HL-60/S4 (cell line): ENCODE data around the gene SLC44A1.

Experiments used
- in situ Hi-C: fragments of 300-500 bp; cut with MboI; formaldehyde crosslinking; loops from 2 replicates; pipeline ENCODE4 v1.14.3; 2022; ENCODE audit warnings: low sequenced_read_pairs

SLC44A1 gene

GRCh38 chr9:105449081-105449480 is 204.6 kb downstream of the SLC44A1 start:
- in situ Hi-C loops = no loop called here

GRCh38 chr9:105452185-105452584 is 207.7 kb downstream of the SLC44A1 start:
- in situ Hi-C loops = loop anchor here (25.0 kb wide), 1 partner anchor 90 kb away; no protein-coding TSS in a partner anchor

GRCh38 chr9:105455836-105456475 is 211.5 kb downstream of the SLC44A1 start:
- in situ Hi-C loops = loop anchor here (25.0 kb wide), 1 partner anchor 94 kb away; no protein-coding TSS in a partner anchor

GRCh38 chr9:105457560-105458294 is 213.3 kb downstream of the SLC44A1 start:
- in situ Hi-C loops = loop anchor here (25.0 kb wide), 1 partner anchor 95 kb away; no protein-coding TSS in a partner anchor

GRCh38 chr9:105458404-105458803 is 214.0 kb downstream of the SLC44A1 start:
- in situ Hi-C loops = loop anchor here (25.0 kb wide), 1 partner anchor 96 kb away; no protein-coding TSS in a partner anchor

GRCh38 chr9:105459336-105459735 is 214.9 kb downstream of the SLC44A1 start:
- in situ Hi-C loops = loop anchor here (25.0 kb wide), 1 partner anchor 97 kb away; no protein-coding TSS in a partner anchor

- in situ Hi-C loops = loop anchor here (25.0 kb wide), 1 partner anchor 105 kb away; no protein-coding TSS in a partner anchor
Observed at GRCh38 chr9:105466898-105467455, 222.5 kb downstream of the SLC44A1 start.

GRCh38 chr9:105468875-105469274 is 224.4 kb downstream of the SLC44A1 start:
- in situ Hi-C loops = loop anchor here (25.0 kb wide), 1 partner anchor 107 kb away; no protein-coding TSS in a partner anchor

- in situ Hi-C loops = loop anchor here (25.0 kb wide), 1 partner anchor 111 kb away; no protein-coding TSS in a partner anchor
Observed at GRCh38 chr9:105473221-105473620, 228.8 kb downstream of the SLC44A1 start.

- in situ Hi-C loops = no loop called here
Observed at GRCh38 chr9:105475302-105475701, 230.9 kb downstream of the SLC44A1 start.

- in situ Hi-C loops = no loop called here
Observed at GRCh38 chr9:105479846-105480245, 235.4 kb downstream of the SLC44A1 start.

- in situ Hi-C loops = no loop called here
Observed at GRCh38 chr9:105483618-105484017, 239.2 kb downstream of the SLC44A1 start.

GRCh38 chr9:105484226-105484625 is 239.8 kb downstream of the SLC44A1 start:
- in situ Hi-C loops = no loop called here

GRCh38 chr9:105485131-105485530 is 240.7 kb downstream of the SLC44A1 start:
- in situ Hi-C loops = no loop called here
